Measurements from ENCODE around the gene SAMD4B. TPM values are rescaled to one million over a fixed set of nuclear protein-coding genes. Genes with fewer than 3 reads are reported as not detected.

The SAMD4B gene
- 10 to 100 TPM; 55.5 to 57.6 TPM for total RNA-seq

- CTCF ChIA-PET: interaction anchor here (0.6 to 1.7 kb wide), 6 partner anchors 9 to 1353 kb away, joined by 3 to 9 read pairs (median 4); partner anchors contain the start of gene PLEKHG2
Observed at GRCh38 chr19:39341719-39342604, at the start of gene SAMD4B. Gene SAMD4B, plus strand, starts transcription at chr19:39342421. Its CDS starts 14,473 bp downstream, at chr19:39356894.

GRCh38 chr19:39293394-39293793, 48.8 kb upstream of the SAMD4B start:
- CTCF ChIA-PET: no interaction called here
- POLR2A ChIA-PET: no interaction called here

More at GRCh38 chr19:39341719-39342604, at the start of gene SAMD4B:
- POLR2A ChIA-PET: interaction anchor here (0.6 to 1.9 kb wide), 7 partner anchors 9 to 94 kb away, joined by 3 to 13 read pairs (median 3); partner anchors contain the start of genes MED29, PAF1 and RPS16

- POLR2A ChIA-PET: no interaction called here
- CTCF ChIA-PET: no interaction called here
Observed at GRCh38 chr19:39296055-39296645, 46.1 kb upstream of the SAMD4B start, which contains the start of gene IFNL1. Gene IFNL1, plus strand, starts transcription at chr19:39296407. Its CDS starts 15 bp downstream, at chr19:39296422.

- CTCF ChIA-PET: no interaction called here
- POLR2A ChIA-PET: interaction anchor here (0.6 kb wide), 1 partner anchor 82 kb away, joined by 5 read pairs; no protein-coding TSS in a partner anchor
Observed at GRCh38 chr19:39296906-39297305, 45.3 kb upstream of the SAMD4B start.

- CTCF ChIA-PET: interaction anchor here (0.6 to 1.2 kb wide), 2 partner anchors 64 to 968 kb away, joined by 3 read pairs; no protein-coding TSS in a partner anchor
- POLR2A ChIA-PET: interaction anchor here (1.1 kb wide), 1 partner anchor 103 kb away, joined by 5 read pairs; no protein-coding TSS in a partner anchor
Observed at GRCh38 chr19:39297931-39298634, 44.1 kb upstream of the SAMD4B start.

GRCh38 chr19:39299404-39299803, 42.8 kb upstream of the SAMD4B start:
- ChIA-PET CTCF (interaction anchor here (1.2 kb wide), 2 partner anchors 63 to 177 kb away, joined by 3 to 5 read pairs; no protein-coding TSS in a partner anchor), POLR2A (interaction anchor here (1.1 kb wide), 1 partner anchor 102 kb away, joined by 5 read pairs; no protein-coding TSS in a partner anchor)

- ChIA-PET POLR2A (no interaction called here), CTCF (interaction anchor here (1.2 kb wide), 1 partner anchor 177 kb away, joined by 5 read pairs; no protein-coding TSS in a partner anchor)
Observed at GRCh38 chr19:39299832-39300231, 42.4 kb upstream of the SAMD4B start.

- ChIA-PET CTCF (interaction anchor here (0.6 kb wide), 1 partner anchor 284 kb away, joined by 3 read pairs; no protein-coding TSS in a partner anchor), POLR2A (no interaction called here)
Observed at GRCh38 chr19:39301021-39301420, 41.2 kb upstream of the SAMD4B start.

GRCh38 chr19:39301562-39301961, 40.7 kb upstream of the SAMD4B start:
- ChIA-PET CTCF (no interaction called here), POLR2A (no interaction called here)

GRCh38 chr19:39303373-39304184, 38.6 kb upstream of the SAMD4B start:
- CTCF ChIA-PET: no interaction called here
- POLR2A ChIA-PET: no interaction called here

- ChIA-PET POLR2A (no interaction called here), CTCF (no interaction called here)
Observed at GRCh38 chr19:39304185-39304513, 38.1 kb upstream of the SAMD4B start.

- POLR2A ChIA-PET: no interaction called here
- CTCF ChIA-PET: no interaction called here
Observed at GRCh38 chr19:39304701-39305571, 37.3 kb upstream of the SAMD4B start.

- POLR2A ChIA-PET: no interaction called here
- CTCF ChIA-PET: no interaction called here
Observed at GRCh38 chr19:39306075-39306474, 36.1 kb upstream of the SAMD4B start.

GRCh38 chr19:39307046-39307821, 35.0 kb upstream of the SAMD4B start:
- ChIA-PET POLR2A (no interaction called here), CTCF (no interaction called here)

- ChIA-PET CTCF (no interaction called here), POLR2A (no interaction called here)
Observed at GRCh38 chr19:39307822-39308530, 34.2 kb upstream of the SAMD4B start.

- POLR2A ChIA-PET: no interaction called here
- CTCF ChIA-PET: no interaction called here
Observed at GRCh38 chr19:39308531-39309304, 33.5 kb upstream of the SAMD4B start.
